GM12801 (cell line): ENCODE data around the gene SNAPIN.

Experiments used
- TF ChIP-seq, protein P1 (sequence below): IDR thresholded peaks from one replicate; pipeline ENCODE4 v1.5.1; 2011; ENCODE audit warnings: control low read depth; ENCODE audit not compliant: insufficient read length; ENCODE audit errors: extremely low read depth

The SNAPIN gene

DNA sequence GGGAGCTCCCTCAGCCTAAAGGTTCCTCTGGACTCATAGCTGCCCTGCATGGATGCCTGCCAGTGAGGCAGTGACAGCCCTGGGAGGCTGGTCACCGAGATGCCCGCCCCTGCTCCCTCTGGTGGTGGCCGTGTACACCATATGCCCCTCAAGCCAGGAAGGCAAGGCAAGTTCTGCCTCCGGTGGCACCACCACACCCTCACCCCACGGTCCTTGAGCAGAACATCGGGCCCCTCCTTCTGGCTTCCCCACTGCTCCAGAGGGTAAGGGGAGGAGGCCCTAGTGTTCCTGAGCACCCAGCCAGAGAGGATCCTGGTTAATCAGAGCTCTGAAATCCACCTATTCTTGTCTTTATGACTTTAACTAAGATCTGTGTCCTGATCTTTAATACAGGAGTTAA lies 40.8 kb upstream of the SNAPIN start:
- TF ChIP-seq, protein P1, sequence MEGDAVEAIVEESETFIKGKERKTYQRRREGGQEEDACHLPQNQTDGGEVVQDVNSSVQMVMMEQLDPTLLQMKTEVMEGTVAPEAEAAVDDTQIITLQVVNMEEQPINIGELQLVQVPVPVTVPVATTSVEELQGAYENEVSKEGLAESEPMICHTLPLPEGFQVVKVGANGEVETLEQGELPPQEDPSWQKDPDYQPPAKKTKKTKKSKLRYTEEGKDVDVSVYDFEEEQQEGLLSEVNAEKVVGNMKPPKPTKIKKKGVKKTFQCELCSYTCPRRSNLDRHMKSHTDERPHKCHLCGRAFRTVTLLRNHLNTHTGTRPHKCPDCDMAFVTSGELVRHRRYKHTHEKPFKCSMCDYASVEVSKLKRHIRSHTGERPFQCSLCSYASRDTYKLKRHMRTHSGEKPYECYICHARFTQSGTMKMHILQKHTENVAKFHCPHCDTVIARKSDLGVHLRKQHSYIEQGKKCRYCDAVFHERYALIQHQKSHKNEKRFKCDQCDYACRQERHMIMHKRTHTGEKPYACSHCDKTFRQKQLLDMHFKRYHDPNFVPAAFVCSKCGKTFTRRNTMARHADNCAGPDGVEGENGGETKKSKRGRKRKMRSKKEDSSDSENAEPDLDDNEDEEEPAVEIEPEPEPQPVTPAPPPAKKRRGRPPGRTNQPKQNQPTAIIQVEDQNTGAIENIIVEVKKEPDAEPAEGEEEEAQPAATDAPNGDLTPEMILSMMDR, result no peak

DNA sequence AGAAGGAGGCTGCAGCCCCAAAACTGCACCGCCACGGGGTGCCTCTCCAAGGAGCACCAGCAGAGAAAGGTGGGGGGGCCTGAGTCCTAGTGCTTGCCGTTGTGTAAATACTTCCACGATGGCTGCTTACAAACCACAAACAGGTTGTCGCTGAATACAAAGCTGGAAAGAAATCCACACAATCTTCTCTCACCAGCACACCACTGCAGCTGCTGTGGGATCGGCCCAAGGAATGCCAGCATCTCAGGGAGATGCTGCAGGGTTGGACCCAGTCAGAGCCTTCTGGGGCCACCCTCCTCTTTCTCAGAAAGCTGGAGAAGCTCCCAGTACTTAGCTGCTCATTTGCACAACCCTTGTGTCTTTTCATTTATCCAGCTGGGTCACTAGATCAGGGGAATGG lies 39.3 kb upstream of the SNAPIN start:
- TF ChIP-seq, protein P1, result no peak

DNA sequence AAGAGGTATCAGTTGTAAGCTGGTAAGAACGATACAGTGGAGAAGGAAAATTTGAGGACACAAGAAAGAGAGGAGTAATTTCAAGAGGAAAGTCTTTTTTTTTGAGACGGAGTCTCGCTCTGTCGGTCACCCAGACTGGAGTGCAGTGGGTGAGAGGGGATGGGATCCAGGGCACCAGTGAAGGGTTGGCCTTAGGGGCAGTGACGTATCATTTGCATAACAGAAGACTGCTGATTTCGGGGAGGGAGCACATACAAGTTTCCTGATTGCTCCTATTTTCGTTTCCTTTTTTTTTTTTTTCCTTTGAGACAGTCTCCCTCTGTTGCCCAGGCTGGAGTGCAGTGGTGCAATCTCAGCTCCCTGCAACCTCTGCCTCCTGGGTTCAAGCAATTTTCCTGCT lies 35.4 kb upstream of the SNAPIN start:
- TF ChIP-seq, protein P1, result no peak

DNA sequence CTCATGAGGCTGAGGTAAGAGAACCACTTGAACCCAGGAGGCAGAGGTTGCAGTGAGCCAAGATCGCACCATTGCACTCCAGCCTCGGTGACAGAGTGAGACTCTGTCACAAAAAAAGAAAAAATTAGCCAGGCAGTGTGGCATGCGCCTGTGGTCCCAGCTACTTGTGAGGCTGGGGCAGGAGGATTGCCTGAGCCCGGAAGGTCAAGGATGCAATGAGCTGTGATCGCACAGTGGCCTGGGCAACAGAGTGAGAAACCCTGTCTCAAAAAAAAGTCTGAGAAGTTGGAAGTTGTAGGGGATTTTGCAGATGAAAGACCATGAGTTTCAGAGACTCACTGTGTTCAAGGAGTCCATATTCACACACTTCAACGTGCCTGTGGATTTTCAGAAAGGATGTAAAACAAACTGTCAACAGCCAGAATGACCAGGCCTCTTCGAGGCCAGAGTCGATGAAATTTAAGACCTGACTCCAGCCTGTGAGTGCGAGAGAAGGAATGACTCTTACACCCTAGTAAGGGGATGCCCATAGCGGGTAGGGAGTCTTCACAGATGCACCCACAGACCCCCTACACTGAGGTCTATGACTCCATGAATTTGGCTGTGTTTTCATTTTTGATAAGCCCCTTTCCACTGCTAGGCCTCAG lies 33.4 kb upstream of the SNAPIN start:
- TF ChIP-seq, protein P1, result no peak

DNA sequence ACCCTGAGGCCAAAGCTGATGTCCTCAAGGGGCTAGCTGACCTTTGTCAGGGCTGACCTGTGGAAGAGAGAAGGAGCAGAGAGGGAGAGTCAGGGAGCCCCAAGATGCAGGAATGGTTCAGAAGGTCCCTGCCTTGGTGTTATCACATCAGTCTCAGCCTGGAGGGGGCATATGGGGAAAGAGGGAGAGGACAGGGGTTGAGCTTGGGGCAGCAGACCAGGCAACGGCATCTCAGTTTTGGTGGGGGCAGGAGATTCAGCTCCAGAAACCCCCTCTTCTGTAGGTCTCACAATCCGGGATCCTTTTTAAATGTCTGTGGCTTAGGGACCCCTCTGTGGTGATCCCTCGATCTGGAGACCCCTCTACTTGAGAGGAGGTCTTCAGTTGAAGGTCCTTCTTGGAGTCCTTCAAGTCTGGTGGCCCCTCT lies 32.0 kb upstream of the SNAPIN start:
- TF ChIP-seq, protein P1, result no peak

DNA sequence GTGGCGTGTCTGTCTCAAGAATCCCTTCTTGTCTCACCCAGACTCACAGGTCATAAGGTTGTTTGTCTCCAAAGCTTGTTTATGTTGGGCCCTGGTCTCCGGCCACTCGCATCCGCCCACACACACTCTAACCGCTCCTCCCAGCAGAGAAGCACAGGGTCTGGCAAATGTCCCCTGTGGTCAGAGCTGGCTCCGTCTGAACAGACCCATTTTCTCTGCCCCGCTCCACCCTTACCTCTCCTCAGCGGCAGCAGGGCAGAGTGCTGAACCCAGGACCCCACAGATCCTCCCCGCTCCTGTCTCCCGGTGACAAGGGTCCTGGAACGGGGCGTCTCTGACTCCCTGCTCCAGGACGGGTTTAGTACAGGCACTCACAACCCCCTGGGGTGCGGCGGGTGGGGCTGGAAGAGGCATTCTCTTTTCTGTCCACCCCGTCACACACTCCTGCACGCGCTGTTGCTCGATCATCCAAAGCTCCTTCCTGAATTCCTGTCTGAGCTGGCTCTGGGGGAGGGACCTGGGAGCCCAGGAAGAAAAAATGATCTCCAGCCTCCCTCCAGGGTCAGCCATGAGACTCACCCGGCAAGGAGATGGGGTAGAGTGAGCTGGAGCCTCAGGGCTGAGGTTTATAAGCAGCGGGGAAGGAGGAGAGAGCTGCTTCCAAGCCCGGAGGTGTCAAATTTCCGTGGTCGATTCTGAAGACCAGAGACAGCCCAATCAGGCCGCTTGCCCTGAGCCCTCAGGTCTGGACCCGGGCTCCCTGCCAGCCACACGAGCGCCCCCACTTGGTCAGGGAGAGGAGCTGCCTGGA lies 31.4 kb upstream of the SNAPIN start, which contains the start of gene S100A13:
S100A13 (minus strand) TSS at position 602 of the 811 bp plus-strand sequence. CDS start 1,033 bp downstream, outside the sequence.
- TF ChIP-seq, protein P1, result no peak

DNA sequence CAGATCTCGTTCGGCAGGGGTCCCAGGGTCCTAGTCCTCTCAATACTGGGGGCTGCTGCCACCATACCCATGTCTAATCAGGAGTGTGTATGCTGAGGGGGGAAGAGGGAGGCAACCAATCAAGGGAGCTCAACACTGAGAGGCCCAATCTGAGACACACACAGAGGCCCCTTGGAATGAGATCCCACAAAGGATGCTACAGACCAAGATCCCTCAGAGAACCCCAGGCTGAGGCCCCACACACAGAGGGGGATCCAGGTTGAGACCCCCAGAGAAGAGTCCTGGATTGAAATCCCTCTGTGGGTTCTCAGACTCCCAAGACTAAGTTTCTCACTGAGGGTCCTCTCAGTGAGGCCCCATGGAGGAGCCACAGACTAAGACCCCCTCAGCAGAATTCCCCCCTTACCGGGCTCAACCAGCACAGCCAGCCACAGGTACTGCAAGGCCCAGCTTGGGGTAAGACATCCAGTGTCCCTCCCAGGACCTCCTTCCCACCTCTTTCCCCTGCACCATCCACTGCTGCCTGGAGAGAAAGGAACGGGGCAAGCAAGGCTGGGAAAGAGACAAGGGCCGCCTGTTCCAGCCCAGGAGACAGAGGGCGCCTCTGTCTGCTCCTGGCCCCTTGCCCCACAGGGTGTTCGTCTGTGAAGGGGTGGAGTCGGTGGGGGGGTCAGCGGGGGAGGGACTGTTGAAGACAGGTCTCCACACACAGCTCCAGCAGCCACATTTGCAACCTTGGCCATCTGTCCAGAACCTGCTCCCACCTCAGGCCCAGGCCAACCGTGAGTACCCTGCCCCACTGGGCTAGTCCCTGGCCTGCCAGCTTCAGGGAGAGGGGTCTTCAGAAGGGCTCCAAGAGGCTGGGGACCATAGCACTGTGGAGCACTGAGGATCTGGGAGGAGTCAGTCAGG lies 30.5 kb upstream of the SNAPIN start, which contains the start of gene S100A1:
S100A1 (plus strand) TSS at position 720 of the 912 bp plus-strand sequence. CDS start 2,088 bp downstream, outside the sequence.
- TF ChIP-seq, protein P1, result no peak
